GM12878 (cell line): Measurements from ENCODE around the gene TEDC1. TPM values are rescaled to one million over a fixed set of nuclear protein-coding genes. Genes with fewer than 3 reads are reported as not detected.

Experiments used
- ASH2L ChIP-seq: fragments of 300-600, 200-600 bp; sonication (generic); IDR thresholded peaks from 2 replicates; pipeline ENCODE4 v1.6.1; 2017; ENCODE audit warnings: low read depth, mild to moderate bottlenecking, borderline replicate concordance
- ATF7 ChIP-seq: fragments of 450-650 bp; IDR thresholded peaks from 2 replicates; pipeline ENCODE4 v1.6.1; 2016; ENCODE audit warnings: low read depth, mild to moderate bottlenecking
- CBX5 ChIP-seq: sonication (generic); IDR thresholded peaks from 2 replicates; pipeline ENCODE4 v1.6.1; 2016; ENCODE audit warnings: low read depth, moderate library complexity, mild to moderate bottlenecking, inconsistent platforms
- HCFC1 ChIP-seq: fragments of 150-350 bp; IDR thresholded peaks from 2 replicates; pipeline ENCODE4 v1.6.1; 2014; ENCODE audit warnings: low read length
- HDAC6 ChIP-seq: fragments of 200-600 bp; sonication (generic); IDR thresholded peaks from one replicate; pipeline ENCODE4 v1.8.0; 2017; ENCODE audit warnings: antibody characterized with exemption; ENCODE audit not compliant: unreplicated experiment
- IRF4 ChIP-seq: IDR thresholded peaks from 2 replicates; pipeline ENCODE4 v1.6.1; 2011; ENCODE audit warnings: low read depth, low read length
- JUNB ChIP-seq: IDR thresholded peaks from 2 replicates; pipeline ENCODE4 v1.6.1; 2016; ENCODE audit warnings: antibody characterized with exemption, mild to moderate bottlenecking
- LARP7 ChIP-seq: fragments of 450-650 bp; IDR thresholded peaks from 2 replicates; pipeline ENCODE4 v1.6.1; 2017; ENCODE audit warnings: mild to moderate bottlenecking
- MTA3 ChIP-seq: IDR thresholded peaks from 2 replicates; pipeline ENCODE4 v1.6.1; 2012; ENCODE audit warnings: low read length, inconsistent platforms, borderline replicate concordance
- NR2C2 ChIP-seq: IDR thresholded peaks from 2 replicates; pipeline ENCODE4 v1.6.1; 2011; ENCODE audit warnings: borderline replicate concordance, low read depth; ENCODE audit not compliant: control insufficient read depth, insufficient read length
- NRF1 ChIP-seq: conservative IDR thresholded peaks from 2 replicates; pipeline ENCODE4 v1.6.1; 2011; ENCODE audit warnings: mild to moderate bottlenecking, low read depth, low read length, improper control_type of control experiment
- RCOR1 ChIP-seq: conservative IDR thresholded peaks from 2 replicates; pipeline ENCODE4 v1.6.1; 2012; ENCODE audit warnings: low read depth, low read length, improper control_type of control experiment
- SMAD1 ChIP-seq: fragments of 450-650 bp; IDR thresholded peaks from 2 replicates; pipeline ENCODE4 v1.6.1; 2018; ENCODE audit warnings: mild to moderate bottlenecking, low read depth; ENCODE audit not compliant: partially characterized antibody
- ZZZ3 ChIP-seq: IDR thresholded peaks from 2 replicates; pipeline ENCODE4 v1.6.1; 2011; ENCODE audit warnings: low read depth; ENCODE audit not compliant: control insufficient read depth, insufficient read length
- polyA plus RNA-seq, 11 experiments: library from polyadenylated mRNA; depleted of rRNA in 4 of 11; unstranded in 6 of 11; stranded (reverse) in 5 of 11; fragments of >200 nt; fragmentation: Nextera tagmentation in 4 of 11; fragmentation: Illumina TruSeq in 1 of 11; extraction: Ambion mirVana in 4 of 11; extraction: Trizol in 1 of 11; gene quantifications; 1 replicate in 1 of 11; 2 replicates in 10 of 11; pipeline versions ENCODE4 v1.2.1 to v1.2.3, GENCODE V29; 2011 to 2016; ENCODE audit warnings: inconsistent platforms in 2 of 11, missing spikeins in 2 of 11, low read depth in 1 of 11
- total RNA-seq, 4 experiments: library from RNA; depleted of rRNA in 3 of 4; stranded (reverse); fragments of >200 nt in 3 of 4; fragmentation: Illumina TruSeq in 1 of 4; extraction: Trizol in 1 of 4; gene quantifications; 2 replicates each; pipeline versions ENCODE4 v1.2.1 to v1.2.3, GENCODE V29; 2013 to 2021
- TF ChIP-seq, protein P1 (sequence below): fragments of 450-650 bp; IDR thresholded peaks from 2 replicates; pipeline ENCODE4 v1.6.1; 2017; ENCODE audit warnings: antibody characterized with exemption, mild to moderate bottlenecking, moderate library complexity
- TF ChIP-seq, protein P2 (sequence below): IDR thresholded peaks from 2 replicates; pipeline ENCODE4 v1.6.1; 2012; ENCODE audit warnings: low read depth, low read length, improper control_type of control experiment
- TF ChIP-seq, protein P3 (sequence below): fragments of 450-650 bp; IDR thresholded peaks from 2 replicates; pipeline ENCODE4 v1.6.1; 2017; ENCODE audit warnings: mild to moderate bottlenecking, moderate library complexity
- TF ChIP-seq, protein P4 (sequence below): fragments of 450-650 bp; IDR thresholded peaks from 2 replicates; pipeline ENCODE4 v1.6.1; 2016; ENCODE audit warnings: mild to moderate bottlenecking
- TF ChIP-seq, protein P5 (sequence below): fragments of 450-650 bp; IDR thresholded peaks from 2 replicates; pipeline ENCODE4 v1.6.1; 2017; ENCODE audit warnings: low read depth, mild to moderate bottlenecking, moderate library complexity

The TEDC1 gene
- total and polyA plus RNA-seq, 10 of the 15 experiments (the other 5 are each of a cell fraction or from before 2014, with no cell fraction given) = 0.19 to 34.2 (median 14.5) TPM

DNA sequence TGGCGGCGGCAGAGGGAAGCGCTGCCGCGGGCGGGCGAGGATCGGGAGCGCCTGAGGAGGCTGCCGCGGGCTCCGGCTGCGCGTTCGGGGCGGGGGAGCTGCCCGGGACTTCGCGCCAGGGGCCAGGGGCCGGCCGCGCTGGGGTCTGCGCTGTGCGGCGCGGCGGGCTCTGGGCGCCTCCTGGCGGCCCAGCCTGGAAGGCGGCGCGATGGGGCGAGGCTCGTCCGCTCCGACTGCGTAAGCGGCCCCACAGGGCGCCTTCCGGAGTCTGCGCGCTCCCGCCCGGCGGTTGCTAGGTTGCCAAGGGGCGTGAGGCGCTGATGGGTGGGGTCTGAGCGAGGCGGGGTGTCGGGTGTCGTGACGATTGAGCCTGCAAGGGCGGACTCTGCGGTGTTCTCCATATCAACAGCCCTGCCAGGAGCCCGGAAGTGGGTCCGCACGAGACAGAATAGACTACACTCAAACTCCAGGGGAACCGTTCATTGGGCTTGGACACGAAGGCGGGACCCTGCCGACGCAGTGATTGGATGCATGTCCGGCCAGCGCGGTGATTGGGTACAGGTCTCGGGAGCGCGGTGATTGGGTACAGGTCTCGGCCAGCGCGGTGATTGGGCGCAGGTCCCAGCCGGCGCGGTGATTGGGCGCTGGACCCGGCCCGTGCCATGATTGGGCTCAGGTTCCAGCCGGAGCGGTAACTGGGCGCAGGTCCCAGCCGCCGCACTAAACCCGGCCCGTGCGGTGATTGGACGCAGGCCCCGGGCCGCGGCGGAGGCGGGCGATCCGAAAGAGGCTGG lies at the start of gene TEDC1 (continued):
- no peak for TF ChIP-seq ASH2L
- TF ChIP-seq HCFC1 = peak; percentile 70
- TF ChIP-seq IRF4 = no peak; the same call in 1 of the 2 replicates
- TF ChIP-seq SMAD1 = no peak
- TF ChIP-seq ZZZ3 = no peak
- no peak for TF ChIP-seq NR2C2
- no peak for TF ChIP-seq CBX5
- TF ChIP-seq, protein P1, sequence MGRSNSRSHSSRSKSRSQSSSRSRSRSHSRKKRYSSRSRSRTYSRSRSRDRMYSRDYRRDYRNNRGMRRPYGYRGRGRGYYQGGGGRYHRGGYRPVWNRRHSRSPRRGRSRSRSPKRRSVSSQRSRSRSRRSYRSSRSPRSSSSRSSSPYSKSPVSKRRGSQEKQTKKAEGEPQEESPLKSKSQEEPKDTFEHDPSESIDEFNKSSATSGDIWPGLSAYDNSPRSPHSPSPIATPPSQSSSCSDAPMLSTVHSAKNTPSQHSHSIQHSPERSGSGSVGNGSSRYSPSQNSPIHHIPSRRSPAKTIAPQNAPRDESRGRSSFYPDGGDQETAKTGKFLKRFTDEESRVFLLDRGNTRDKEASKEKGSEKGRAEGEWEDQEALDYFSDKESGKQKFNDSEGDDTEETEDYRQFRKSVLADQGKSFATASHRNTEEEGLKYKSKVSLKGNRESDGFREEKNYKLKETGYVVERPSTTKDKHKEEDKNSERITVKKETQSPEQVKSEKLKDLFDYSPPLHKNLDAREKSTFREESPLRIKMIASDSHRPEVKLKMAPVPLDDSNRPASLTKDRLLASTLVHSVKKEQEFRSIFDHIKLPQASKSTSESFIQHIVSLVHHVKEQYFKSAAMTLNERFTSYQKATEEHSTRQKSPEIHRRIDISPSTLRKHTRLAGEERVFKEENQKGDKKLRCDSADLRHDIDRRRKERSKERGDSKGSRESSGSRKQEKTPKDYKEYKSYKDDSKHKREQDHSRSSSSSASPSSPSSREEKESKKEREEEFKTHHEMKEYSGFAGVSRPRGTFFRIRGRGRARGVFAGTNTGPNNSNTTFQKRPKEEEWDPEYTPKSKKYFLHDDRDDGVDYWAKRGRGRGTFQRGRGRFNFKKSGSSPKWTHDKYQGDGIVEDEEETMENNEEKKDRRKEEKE = no peak
- TF ChIP-seq NRF1 = peak; percentile 64
- no peak for TF ChIP-seq HDAC6
- TF ChIP-seq JUNB = no peak
- peak; percentile 99 for TF ChIP-seq LARP7
- TF ChIP-seq RCOR1 = no peak; the same call in 1 of the 2 replicates
- peak; percentile 53 for TF ChIP-seq ATF7
- TF ChIP-seq, protein P2, sequence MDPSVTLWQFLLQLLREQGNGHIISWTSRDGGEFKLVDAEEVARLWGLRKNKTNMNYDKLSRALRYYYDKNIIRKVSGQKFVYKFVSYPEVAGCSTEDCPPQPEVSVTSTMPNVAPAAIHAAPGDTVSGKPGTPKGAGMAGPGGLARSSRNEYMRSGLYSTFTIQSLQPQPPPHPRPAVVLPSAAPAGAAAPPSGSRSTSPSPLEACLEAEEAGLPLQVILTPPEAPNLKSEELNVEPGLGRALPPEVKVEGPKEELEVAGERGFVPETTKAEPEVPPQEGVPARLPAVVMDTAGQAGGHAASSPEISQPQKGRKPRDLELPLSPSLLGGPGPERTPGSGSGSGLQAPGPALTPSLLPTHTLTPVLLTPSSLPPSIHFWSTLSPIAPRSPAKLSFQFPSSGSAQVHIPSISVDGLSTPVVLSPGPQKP = peak; percentile 61
- no peak for TF ChIP-seq MTA3
- TF ChIP-seq, protein P3, sequence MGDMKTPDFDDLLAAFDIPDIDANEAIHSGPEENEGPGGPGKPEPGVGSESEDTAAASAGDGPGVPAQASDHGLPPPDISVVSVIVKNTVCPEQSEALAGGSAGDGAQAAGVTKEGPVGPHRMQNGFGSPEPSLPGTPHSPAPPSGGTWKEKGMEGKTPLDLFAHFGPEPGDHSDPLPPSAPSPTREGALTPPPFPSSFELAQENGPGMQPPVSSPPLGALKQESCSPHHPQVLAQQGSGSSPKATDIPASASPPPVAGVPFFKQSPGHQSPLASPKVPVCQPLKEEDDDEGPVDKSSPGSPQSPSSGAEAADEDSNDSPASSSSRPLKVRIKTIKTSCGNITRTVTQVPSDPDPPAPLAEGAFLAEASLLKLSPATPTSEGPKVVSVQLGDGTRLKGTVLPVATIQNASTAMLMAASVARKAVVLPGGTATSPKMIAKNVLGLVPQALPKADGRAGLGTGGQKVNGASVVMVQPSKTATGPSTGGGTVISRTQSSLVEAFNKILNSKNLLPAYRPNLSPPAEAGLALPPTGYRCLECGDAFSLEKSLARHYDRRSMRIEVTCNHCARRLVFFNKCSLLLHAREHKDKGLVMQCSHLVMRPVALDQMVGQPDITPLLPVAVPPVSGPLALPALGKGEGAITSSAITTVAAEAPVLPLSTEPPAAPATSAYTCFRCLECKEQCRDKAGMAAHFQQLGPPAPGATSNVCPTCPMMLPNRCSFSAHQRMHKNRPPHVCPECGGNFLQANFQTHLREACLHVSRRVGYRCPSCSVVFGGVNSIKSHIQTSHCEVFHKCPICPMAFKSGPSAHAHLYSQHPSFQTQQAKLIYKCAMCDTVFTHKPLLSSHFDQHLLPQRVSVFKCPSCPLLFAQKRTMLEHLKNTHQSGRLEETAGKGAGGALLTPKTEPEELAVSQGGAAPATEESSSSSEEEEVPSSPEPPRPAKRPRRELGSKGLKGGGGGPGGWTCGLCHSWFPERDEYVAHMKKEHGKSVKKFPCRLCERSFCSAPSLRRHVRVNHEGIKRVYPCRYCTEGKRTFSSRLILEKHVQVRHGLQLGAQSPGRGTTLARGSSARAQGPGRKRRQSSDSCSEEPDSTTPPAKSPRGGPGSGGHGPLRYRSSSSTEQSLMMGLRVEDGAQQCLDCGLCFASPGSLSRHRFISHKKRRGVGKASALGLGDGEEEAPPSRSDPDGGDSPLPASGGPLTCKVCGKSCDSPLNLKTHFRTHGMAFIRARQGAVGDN = peak; percentile 65
- TF ChIP-seq, protein P4, sequence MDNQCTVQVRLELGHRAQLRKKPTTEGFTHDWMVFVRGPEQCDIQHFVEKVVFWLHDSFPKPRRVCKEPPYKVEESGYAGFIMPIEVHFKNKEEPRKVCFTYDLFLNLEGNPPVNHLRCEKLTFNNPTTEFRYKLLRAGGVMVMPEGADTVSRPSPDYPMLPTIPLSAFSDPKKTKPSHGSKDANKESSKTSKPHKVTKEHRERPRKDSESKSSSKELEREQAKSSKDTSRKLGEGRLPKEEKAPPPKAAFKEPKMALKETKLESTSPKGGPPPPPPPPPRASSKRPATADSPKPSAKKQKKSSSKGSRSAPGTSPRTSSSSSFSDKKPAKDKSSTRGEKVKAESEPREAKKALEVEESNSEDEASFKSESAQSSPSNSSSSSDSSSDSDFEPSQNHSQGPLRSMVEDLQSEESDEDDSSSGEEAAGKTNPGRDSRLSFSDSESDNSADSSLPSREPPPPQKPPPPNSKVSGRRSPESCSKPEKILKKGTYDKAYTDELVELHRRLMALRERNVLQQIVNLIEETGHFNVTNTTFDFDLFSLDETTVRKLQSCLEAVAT = peak; percentile 39; the same call in 1 of the 2 replicates
- TF ChIP-seq, protein P5, sequence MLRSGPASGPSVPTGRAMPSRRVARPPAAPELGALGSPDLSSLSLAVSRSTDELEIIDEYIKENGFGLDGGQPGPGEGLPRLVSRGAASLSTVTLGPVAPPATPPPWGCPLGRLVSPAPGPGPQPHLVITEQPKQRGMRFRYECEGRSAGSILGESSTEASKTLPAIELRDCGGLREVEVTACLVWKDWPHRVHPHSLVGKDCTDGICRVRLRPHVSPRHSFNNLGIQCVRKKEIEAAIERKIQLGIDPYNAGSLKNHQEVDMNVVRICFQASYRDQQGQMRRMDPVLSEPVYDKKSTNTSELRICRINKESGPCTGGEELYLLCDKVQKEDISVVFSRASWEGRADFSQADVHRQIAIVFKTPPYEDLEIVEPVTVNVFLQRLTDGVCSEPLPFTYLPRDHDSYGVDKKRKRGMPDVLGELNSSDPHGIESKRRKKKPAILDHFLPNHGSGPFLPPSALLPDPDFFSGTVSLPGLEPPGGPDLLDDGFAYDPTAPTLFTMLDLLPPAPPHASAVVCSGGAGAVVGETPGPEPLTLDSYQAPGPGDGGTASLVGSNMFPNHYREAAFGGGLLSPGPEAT = peak; percentile 96
